Osteoblast (primary cell): ENCODE data around the gene SPO11. TPM values are rescaled to one million over a fixed set of nuclear protein-coding genes. Genes with fewer than 3 reads are reported as not detected.

Experiments
- DNase-seq: peaks from one replicate; pipeline ENCODE4 v3.0.0; 2011; ENCODE audit warnings: low spot score, mixed read lengths; ENCODE audit not compliant: insufficient read length; ENCODE audit errors: missing footprints
- H2AFZ ChIP-seq: 2 replicates; pipeline ENCODE4 v1.6.0; 2011; ENCODE audit warnings: mild to moderate bottlenecking, low read length
- H3K27ac ChIP-seq: 2 replicates; pipeline ENCODE4 v1.5.1; 2011; ENCODE audit warnings: mild to moderate bottlenecking, low read depth, low read length, moderate library complexity
- H3K27me3 ChIP-seq: 2 replicates; pipeline ENCODE4 v1.6.0; 2012; ENCODE audit warnings: mild to moderate bottlenecking, control low read depth, inconsistent platforms, low read length, moderate library complexity; ENCODE audit not compliant: insufficient read depth
- H3K36me3 ChIP-seq: 2 replicates; pipeline ENCODE4 v1.5.1; 2011; ENCODE audit warnings: mild to moderate bottlenecking, low read length, control low read depth, moderate library complexity; ENCODE audit not compliant: insufficient read depth
- H3K4me1 ChIP-seq: 2 replicates; pipeline ENCODE4 v1.5.1; 2011; ENCODE audit warnings: mild to moderate bottlenecking, low read length, control low read depth, moderate library complexity; ENCODE audit not compliant: insufficient read depth
- H3K4me2 ChIP-seq: 2 replicates; pipeline ENCODE4 v1.6.0; 2011; ENCODE audit warnings: mild to moderate bottlenecking, low read length; ENCODE audit not compliant: insufficient read depth
- H3K4me3 ChIP-seq: fragments of 200-600 bp; sonication (generic); 3 replicates; pipeline ENCODE4 v1.5.1; 2012; ENCODE audit warnings: mild to moderate bottlenecking, low read length, inconsistent platforms; ENCODE audit not compliant: insufficient read depth
- H3K79me2 ChIP-seq: 2 replicates; pipeline ENCODE4 v1.6.0; 2012; ENCODE audit warnings: mild to moderate bottlenecking, low read length, control low read depth, inconsistent platforms; ENCODE audit not compliant: insufficient read depth
- H3K9me3 ChIP-seq: 2 replicates; pipeline ENCODE4 v1.5.1; 2011; ENCODE audit warnings: low read depth, low read length, control low read depth
- H4K20me1 ChIP-seq: 2 replicates; pipeline ENCODE4 v1.6.0; 2012; ENCODE audit warnings: mild to moderate bottlenecking, low read length, control low read depth; ENCODE audit not compliant: insufficient read depth
- CTCF ChIP-seq: IDR thresholded peaks from 2 replicates; pipeline ENCODE4 v1.5.1; 2011; ENCODE audit warnings: mild to moderate bottlenecking, low read depth, low read length, moderate library complexity; ENCODE audit errors: extremely low read depth
- total RNA-seq: library from RNA; depleted of rRNA; stranded (reverse); fragments of >200 nt; gene quantifications from 2 replicates; pipeline ENCODE4 v1.2.3, GENCODE V29; 2012

SPO11 gene
- total RNA-seq, 1 donor = not detected

GRCh38 chr20:57291003-57291402, 38.6 kb upstream of the SPO11 start:
- H4K20me1 ChIP-seq = no peaks in the 10 kb centered on the region
- no peak overlapping the region for H3K27ac ChIP-seq
- no peak for DNase-seq
- no peak overlapping the region for H3K4me3 ChIP-seq
- H3K4me2 ChIP-seq = no peak overlapping the region
- no peaks in the 10 kb centered on the region for H3K4me1 ChIP-seq
- H2AFZ ChIP-seq = no peak overlapping the region
- no peaks in the 10 kb centered on the region for H3K79me2 ChIP-seq
- no peaks in the 10 kb centered on the region for H3K36me3 ChIP-seq
- TF ChIP-seq CTCF = no peak
- no peaks in the 10 kb centered on the region for H3K9me3 ChIP-seq
- H3K27me3 ChIP-seq = peaks cover 5% of the 10 kb centered on the region

- no peak for DNase-seq
- Histone ChIP-seq H4K20me1 (no peaks in the 10 kb centered on the region), H3K27me3 (peaks cover 5% of the 10 kb centered on the region), H3K27ac (no peak overlapping the region), H3K4me3 (no peak overlapping the region), H3K4me1 (no peaks in the 10 kb centered on the region), H3K9me3 (no peaks in the 10 kb centered on the region), H3K79me2 (no peaks in the 10 kb centered on the region), H2AFZ (no peak overlapping the region), H3K36me3 (no peaks in the 10 kb centered on the region), H3K4me2 (no peak overlapping the region)
- TF ChIP-seq CTCF = no peak
Measured at GRCh38 chr20:57291694-57292093, 37.9 kb upstream of the SPO11 start.

- Histone ChIP-seq H3K4me2 (no peak overlapping the region), H3K27me3 (peaks cover 5% of the 10 kb centered on the region), H3K4me1 (no peaks in the 10 kb centered on the region), H4K20me1 (no peaks in the 10 kb centered on the region), H3K27ac (no peak overlapping the region), H3K4me3 (no peak overlapping the region), H3K9me3 (no peaks in the 10 kb centered on the region), H3K36me3 (no peaks in the 10 kb centered on the region), H3K79me2 (no peaks in the 10 kb centered on the region), H2AFZ (no peak overlapping the region)
- TF ChIP-seq CTCF = no peak
- no peak for DNase-seq
Measured at GRCh38 chr20:57292611-57293010, 37.0 kb upstream of the SPO11 start.

- H3K27me3 ChIP-seq = peaks cover 5% of the 10 kb centered on the region
- no peak for TF ChIP-seq CTCF
Measured at GRCh38 chr20:57293995-57294394, 35.6 kb upstream of the SPO11 start.

More at GRCh38 chr20:57293995-57294394, 35.6 kb upstream of the SPO11 start:
- no peak overlapping the region for H3K27ac ChIP-seq
- H3K4me2 ChIP-seq = no peak overlapping the region
- H2AFZ ChIP-seq = no peak overlapping the region
- no peak overlapping the region for H3K4me3 ChIP-seq
- no peak for DNase-seq
- no peaks in the 10 kb centered on the region for H3K79me2 ChIP-seq
- no peaks in the 10 kb centered on the region for H4K20me1 ChIP-seq
- H3K9me3 ChIP-seq = no peaks in the 10 kb centered on the region
- no peaks in the 10 kb centered on the region for H3K36me3 ChIP-seq
- no peaks in the 10 kb centered on the region for H3K4me1 ChIP-seq
